Rectal smooth muscle tissue (tissue), 1 donor: ENCODE measurements around the gene PPP4C.

Source experiments
- H3K27ac ChIP-seq: one replicate; pipeline ENCODE4 v1.7.0; 2013; ENCODE audit warnings: low read depth, low read length, inconsistent platforms
- H3K27me3 ChIP-seq: one replicate; pipeline ENCODE4 v1.7.0; 2013; ENCODE audit warnings: low read length; ENCODE audit not compliant: control insufficient read depth, insufficient read depth
- H3K36me3 ChIP-seq: one replicate; pipeline ENCODE4 v1.7.0; 2013; ENCODE audit warnings: low read length; ENCODE audit not compliant: control insufficient read depth, insufficient read depth
- H3K4me1 ChIP-seq: one replicate; pipeline ENCODE4 v1.7.0; 2013; ENCODE audit warnings: low read length; ENCODE audit not compliant: control insufficient read depth, insufficient read depth
- H3K4me3 ChIP-seq: one replicate; pipeline ENCODE4 v1.7.0; 2013; ENCODE audit warnings: low read length
- H3K9ac ChIP-seq: one replicate; pipeline ENCODE4 v1.7.0; 2013; ENCODE audit warnings: low read length

Gene PPP4C

GRCh38 chr16:30041841-30042240 is 34.0 kb upstream of the PPP4C start:
- Histone ChIP-seq H3K4me3 (no peak overlapping the region), H3K27me3 (no peaks in the 10 kb centered on the region), H3K9ac (no peak overlapping the region), H3K36me3 (no peaks in the 10 kb centered on the region), H3K4me1 (no peaks in the 10 kb centered on the region), H3K27ac (no peak overlapping the region)

- H3K36me3 ChIP-seq, result no peaks in the 10 kb centered on the region
- no peak overlapping the region for H3K9ac ChIP-seq
- no peak overlapping the region for H3K4me3 ChIP-seq
- no peaks in the 10 kb centered on the region for H3K27me3 ChIP-seq
- no peak overlapping the region for H3K27ac ChIP-seq
- no peaks in the 10 kb centered on the region for H3K4me1 ChIP-seq
Observed at GRCh38 chr16:30046178-30046577, 29.6 kb upstream of the PPP4C start.

GRCh38 chr16:30046588-30046987 is 29.2 kb upstream of the PPP4C start:
- no peak overlapping the region for H3K4me3 ChIP-seq
- no peaks in the 10 kb centered on the region for H3K4me1 ChIP-seq
- H3K27me3 ChIP-seq, result no peaks in the 10 kb centered on the region
- H3K36me3 ChIP-seq, result no peaks in the 10 kb centered on the region
- H3K27ac ChIP-seq, result no peak overlapping the region
- no peak overlapping the region for H3K9ac ChIP-seq

- Histone ChIP-seq H3K27ac (no peak overlapping the region), H3K36me3 (no peaks in the 10 kb centered on the region), H3K4me3 (no peak overlapping the region), H3K4me1 (peaks cover 2% of the 10 kb centered on the region), H3K27me3 (no peaks in the 10 kb centered on the region), H3K9ac (no peak overlapping the region)
Observed at GRCh38 chr16:30049871-30050270, 25.9 kb upstream of the PPP4C start.

GRCh38 chr16:30051518-30051917 is 24.3 kb upstream of the PPP4C start:
- H3K4me3 ChIP-seq, result no peak overlapping the region
- H3K9ac ChIP-seq, result no peak overlapping the region
- H3K36me3 ChIP-seq, result no peaks in the 10 kb centered on the region
- no peaks in the 10 kb centered on the region for H3K27me3 ChIP-seq
- no peak overlapping the region for H3K27ac ChIP-seq
- H3K4me1 ChIP-seq, result peaks cover 2% of the 10 kb centered on the region

- Histone ChIP-seq H3K9ac (no peak overlapping the region), H3K27me3 (no peaks in the 10 kb centered on the region), H3K36me3 (no peaks in the 10 kb centered on the region), H3K27ac (peak overlapping the region; percentile 14), H3K4me1 (peaks cover 2% of the 10 kb centered on the region), H3K4me3 (peak overlapping the region; percentile 84)
Observed at GRCh38 chr16:30052671-30053372, 23.0 kb upstream of the PPP4C start.

GRCh38 chr16:30053376-30054015 is 22.3 kb upstream of the PPP4C start:
- H3K36me3 ChIP-seq, result no peaks in the 10 kb centered on the region
- H3K27me3 ChIP-seq, result no peaks in the 10 kb centered on the region
- no peak overlapping the region for H3K9ac ChIP-seq
- H3K4me3 ChIP-seq, result peak overlapping the region; percentile 84
- H3K27ac ChIP-seq, result no peak overlapping the region
- H3K4me1 ChIP-seq, result peaks cover 2% of the 10 kb centered on the region

GRCh38 chr16:30054451-30054850 is 21.3 kb upstream of the PPP4C start:
- Histone ChIP-seq H3K4me1 (peaks cover 2% of the 10 kb centered on the region), H3K9ac (no peak overlapping the region), H3K36me3 (no peaks in the 10 kb centered on the region), H3K4me3 (no peak overlapping the region), H3K27me3 (no peaks in the 10 kb centered on the region), H3K27ac (no peak overlapping the region)

- Histone ChIP-seq H3K9ac (no peak overlapping the region), H3K4me1 (peaks cover 2% of the 10 kb centered on the region), H3K36me3 (no peaks in the 10 kb centered on the region), H3K27ac (no peak overlapping the region), H3K4me3 (no peak overlapping the region), H3K27me3 (no peaks in the 10 kb centered on the region)
Observed at GRCh38 chr16:30054959-30055553, 20.7 kb upstream of the PPP4C start.

- Histone ChIP-seq H3K9ac (no peak overlapping the region), H3K27ac (no peak overlapping the region), H3K4me3 (no peak overlapping the region), H3K4me1 (peaks cover 9% of the 10 kb centered on the region), H3K36me3 (no peaks in the 10 kb centered on the region), H3K27me3 (no peaks in the 10 kb centered on the region)
Observed at GRCh38 chr16:30060346-30060745, 15.4 kb upstream of the PPP4C start.

GRCh38 chr16:30060836-30061554 is 14.8 kb upstream of the PPP4C start:
- Histone ChIP-seq H3K27me3 (no peaks in the 10 kb centered on the region), H3K27ac (no peak overlapping the region), H3K4me3 (no peak overlapping the region), H3K9ac (no peak overlapping the region), H3K36me3 (peaks cover 1% of the 10 kb centered on the region), H3K4me1 (peaks cover 9% of the 10 kb centered on the region)

- H3K9ac ChIP-seq, result peak overlapping the region; percentile 96
- no peaks in the 10 kb centered on the region for H3K27me3 ChIP-seq
- peaks cover 23% of the 10 kb centered on the region for H3K4me1 ChIP-seq
- H3K27ac ChIP-seq, result peak overlapping the region; percentile 100
- H3K36me3 ChIP-seq, result peaks cover 14% of the 10 kb centered on the region
- peak overlapping the region; percentile 90 for H3K4me3 ChIP-seq
Observed at GRCh38 chr16:30063278-30063892, 12.4 kb upstream of the PPP4C start.
